Measurements from ENCODE around the gene GPR176.

GRCh38 chr15:39918688-39919385 lies 1.2 kb downstream of the GPR176 start:
- TF ChIP-seq CTCF (IDR thresholded peaks at IDR 0.05) (no peak), POLR2AphosphoS5 (IDR thresholded peaks at IDR 0.05) (peak in 1 of 2 donors; percentile 7), EP300 (IDR thresholded peaks at IDR 0.05) (no peak), POLR2A (IDR thresholded peaks at IDR 0.05; ENCODE audit: low read depth) (no peak)
